ENCODE measurements around the gene CPNE9.

Gene CPNE9, protein sequence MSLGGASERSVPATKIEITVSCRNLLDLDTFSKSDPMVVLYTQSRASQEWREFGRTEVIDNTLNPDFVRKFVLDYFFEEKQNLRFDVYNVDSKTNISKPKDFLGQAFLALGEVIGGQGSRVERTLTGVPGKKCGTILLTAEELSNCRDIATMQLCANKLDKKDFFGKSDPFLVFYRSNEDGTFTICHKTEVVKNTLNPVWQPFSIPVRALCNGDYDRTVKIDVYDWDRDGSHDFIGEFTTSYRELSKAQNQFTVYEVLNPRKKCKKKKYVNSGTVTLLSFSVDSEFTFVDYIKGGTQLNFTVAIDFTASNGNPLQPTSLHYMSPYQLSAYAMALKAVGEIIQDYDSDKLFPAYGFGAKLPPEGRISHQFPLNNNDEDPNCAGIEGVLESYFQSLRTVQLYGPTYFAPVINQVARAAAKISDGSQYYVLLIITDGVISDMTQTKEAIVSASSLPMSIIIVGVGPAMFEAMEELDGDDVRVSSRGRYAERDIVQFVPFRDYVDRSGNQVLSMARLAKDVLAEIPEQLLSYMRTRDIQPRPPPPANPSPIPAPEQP

DNA sequence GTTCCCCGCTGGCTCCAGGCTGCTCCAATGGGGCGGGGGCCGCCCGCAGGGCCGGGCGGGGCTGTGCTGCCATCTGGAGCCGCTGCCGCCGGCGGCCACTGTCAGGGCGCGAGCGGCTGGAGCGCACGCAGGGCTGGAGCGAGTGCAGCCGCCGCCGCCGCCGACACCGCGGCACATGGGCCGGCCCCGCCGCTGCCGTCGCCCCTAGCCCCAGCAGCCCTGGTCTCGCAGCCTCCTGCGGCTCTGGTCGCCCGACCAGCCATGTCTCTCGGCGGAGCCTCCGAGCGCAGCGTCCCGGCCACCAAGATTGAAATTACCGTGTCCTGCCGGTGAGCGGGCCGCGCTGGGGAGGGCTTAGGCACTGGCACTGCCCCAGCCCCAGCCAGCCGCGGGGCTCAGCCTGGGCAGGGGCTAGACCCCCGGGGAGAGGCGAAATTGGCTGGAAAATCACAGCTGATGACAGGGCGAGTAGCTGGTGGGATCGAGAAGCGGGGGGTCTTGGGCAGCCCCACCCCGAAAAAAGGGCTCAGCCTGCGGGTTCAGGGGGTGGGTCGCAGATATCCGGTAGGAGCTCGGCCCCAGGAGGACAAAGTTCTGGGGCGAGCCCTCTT, at the start of gene CPNE9:
CPNE9 (plus strand) TSS at position 98 of the 611 bp plus-strand sequence; CDS start at position 262, 164 bp downstream.
- no peak for DNase-seq (ENCODE audit: extremely low read depth in 1 of 2, low read depth in 1 of 2)

DNA sequence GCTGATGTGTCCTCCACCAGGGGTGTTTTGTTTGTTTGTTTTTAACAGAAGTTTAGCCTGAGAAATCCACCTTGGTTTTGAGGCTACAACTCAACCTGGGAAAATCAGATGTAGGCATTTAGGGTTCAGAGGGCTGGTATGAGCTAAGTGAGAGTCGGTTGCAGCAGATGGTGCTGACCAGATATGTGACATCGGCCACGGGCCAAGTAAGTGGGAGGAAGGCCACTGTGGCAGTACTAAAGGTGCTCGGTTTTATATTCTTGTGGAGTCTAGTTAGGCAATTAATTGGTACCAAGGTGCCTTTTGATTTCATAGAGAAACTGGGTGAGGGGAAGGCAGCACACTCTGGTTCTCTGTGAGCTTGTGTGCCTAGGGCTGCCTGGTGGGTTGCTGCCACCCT, 43.8 kb upstream of the CPNE9 start:
- no peak for DNase-seq (ENCODE audit: extremely low read depth in 1 of 2, low read depth in 1 of 2)

DNA sequence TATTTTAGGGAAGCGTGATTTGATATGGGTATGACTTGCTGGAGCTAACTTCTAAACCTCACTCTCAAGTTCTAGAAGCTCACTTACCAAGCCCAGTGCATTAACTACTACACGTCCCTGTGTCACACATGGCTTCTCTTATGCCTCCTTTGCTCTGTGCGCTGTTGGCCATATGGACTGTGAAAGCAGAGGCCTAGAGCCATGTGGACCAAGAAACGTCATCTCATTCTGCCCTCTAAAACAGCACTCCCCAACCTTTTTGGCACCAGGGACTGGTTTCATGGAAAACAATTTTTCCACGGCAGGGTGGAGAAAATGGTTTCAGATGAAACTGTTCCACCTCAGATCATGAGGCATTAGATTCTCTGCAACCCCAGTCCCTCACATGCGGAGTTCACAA, 42.7 kb upstream of the CPNE9 start:
- DNase-seq (ENCODE audit: extremely low read depth in 1 of 2, low read depth in 1 of 2): no peak

DNA sequence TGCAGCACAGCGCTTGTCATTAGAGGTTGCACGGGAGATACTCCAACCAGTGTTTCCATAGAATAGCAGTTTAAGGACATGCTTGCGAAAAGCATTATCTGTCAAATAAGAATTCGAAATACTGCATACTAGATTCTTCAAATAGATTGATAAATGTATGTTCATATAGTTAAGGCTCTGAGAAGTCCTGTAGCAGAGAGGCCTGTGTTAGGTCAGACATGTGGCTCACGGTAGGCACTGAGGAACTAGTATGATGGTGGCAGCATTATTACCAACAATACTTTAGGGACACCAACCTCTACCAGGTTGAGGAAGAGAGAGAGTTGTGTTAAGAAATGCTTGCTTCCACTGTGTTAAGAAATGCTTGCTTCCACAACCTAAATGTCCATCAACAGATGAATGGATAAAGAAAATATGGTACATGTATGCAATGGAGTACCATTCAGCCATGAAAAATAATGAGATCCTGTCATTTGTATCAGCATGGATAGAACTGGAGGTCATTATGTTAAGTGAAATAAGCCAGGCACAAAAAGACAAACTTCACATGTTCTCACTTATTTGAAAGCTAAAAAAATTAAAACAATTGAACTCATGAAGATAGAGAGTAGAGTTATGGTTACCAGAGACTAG, 39.4 kb upstream of the CPNE9 start:
- no peak for DNase-seq (ENCODE audit: extremely low read depth in 1 of 2, low read depth in 1 of 2)

DNA sequence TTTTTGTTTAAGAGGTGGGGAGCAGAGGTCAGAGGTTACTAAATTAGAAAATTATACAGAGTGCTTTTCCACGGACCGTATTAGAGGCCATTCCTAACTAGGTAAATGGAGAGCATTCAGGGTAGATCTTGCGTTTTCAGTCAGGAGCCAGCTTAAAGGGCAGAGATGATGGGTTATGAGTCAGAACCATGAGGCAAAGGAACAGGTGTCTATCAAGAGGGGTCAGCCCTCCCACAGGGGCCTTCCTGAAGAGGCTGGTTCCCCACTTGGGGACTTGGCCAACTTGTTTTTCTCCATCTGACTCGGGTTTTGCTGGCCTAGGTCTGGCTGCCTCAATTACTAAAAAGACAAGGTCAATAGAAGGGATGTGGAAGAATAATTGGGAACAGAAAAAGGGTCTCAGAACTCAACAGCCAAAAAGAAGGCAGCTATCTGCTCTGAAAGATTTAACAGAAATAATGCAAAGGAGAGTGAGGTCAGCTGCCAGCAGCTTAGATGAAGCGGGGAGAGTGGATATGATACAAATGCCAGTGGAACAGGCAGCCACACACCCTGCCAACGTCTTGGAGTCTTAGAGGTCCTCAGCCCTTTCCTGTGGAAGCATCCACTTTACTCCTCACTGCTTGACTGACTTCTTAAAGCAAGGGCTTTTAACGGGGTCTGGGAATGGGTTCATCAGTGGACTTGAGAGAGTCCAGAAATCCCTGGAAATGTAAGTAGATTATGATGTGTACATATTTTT, 36.8 kb upstream of the CPNE9 start:
- DNase-seq (ENCODE audit: extremely low read depth in 1 of 2, low read depth in 1 of 2): no peak

DNA sequence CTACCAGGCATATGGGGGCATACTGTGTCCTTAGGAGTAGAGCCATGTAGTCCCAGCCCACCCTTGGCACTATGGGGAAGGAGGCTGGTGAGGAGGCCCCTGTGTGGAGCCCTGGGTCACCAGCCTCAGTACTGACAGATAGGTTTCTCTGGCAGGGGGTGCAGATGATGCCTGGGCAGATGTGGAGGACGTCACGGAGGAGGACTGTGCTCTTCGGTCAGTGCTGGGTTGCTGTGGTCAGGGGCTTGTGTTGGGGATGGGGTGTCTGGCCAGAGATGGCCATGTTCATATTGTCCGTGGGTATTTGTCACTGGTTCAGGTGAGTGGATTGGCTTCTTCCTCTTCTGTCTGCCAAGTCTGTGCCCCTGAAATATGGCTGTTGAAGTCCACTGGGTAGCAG, 34.4 kb upstream of the CPNE9 start:
- DNase-seq (ENCODE audit: extremely low read depth in 1 of 2, low read depth in 1 of 2): no peak

DNA sequence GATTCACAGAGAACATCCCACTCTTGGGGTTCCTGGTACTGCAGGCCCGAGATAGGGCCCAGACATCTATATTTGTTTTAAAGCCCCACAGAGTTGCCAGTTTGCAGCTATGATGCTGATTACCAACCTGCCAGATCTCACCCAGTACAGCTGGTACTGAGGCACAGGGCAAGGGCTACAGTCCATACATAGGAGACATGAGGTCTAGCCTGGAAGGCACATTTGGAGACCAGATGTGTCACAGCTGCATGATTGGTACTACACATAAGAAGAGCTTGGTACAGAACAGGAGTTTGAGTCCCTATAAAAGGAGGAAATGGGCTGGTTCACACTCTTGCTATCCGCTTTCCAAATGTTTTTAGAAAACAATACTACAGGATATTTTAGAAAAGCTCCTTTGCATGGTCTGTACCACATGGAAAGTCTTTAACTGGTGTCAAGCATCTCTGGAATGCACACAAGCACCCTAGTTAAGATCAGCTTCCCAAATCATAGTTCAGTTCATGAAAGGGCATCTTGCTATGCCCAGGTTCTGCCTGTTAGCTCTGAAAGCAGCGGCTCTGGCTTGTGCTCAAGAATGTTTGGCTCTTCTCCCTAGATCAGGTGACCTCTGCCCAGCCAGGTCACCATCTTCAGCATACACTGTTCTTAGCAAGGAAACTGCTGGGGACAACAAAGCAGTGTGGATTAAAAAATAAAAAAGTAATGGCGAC, 33.8 kb upstream of the CPNE9 start:
- no peak for DNase-seq (ENCODE audit: extremely low read depth in 1 of 2, low read depth in 1 of 2)

DNA sequence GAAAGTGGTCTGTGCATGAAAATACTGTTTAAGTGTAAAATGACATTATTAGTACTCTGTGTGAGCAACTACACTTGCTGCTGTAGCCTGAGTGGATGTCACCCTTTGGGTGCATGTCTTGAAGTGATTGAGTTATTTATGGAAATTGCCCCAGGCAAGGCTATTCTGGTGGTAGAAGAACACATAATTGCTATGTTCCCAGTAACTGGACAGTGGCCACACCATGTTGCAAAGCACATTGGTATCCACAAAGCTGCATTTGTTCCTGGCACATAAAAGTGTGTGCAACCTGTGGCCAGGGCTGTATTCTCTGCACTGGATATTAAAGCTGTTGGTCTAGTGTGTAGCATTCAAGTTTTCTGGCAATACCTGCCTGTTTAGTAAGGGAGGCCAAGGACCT, 30.6 kb upstream of the CPNE9 start:
- no peak for DNase-seq (ENCODE audit: extremely low read depth in 1 of 2, low read depth in 1 of 2)

DNA sequence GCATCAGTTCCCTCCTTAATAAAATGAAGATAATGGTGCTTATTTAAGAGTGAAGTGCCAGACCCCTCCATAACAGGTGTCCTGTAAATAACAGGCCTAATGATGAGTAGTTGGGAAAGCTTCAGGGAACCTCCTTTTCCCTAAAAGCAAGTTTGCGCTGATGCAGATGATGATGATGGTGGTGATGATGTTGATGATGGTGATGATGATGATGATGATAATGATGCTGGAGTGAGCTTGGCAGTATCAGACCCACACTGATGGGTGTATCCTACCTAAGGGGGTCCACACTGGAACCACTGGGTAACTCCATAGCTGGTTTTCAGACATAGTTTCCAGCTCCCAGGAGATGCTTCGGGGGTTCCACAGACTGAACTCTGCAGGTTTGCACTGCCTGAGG, 29.9 kb upstream of the CPNE9 start:
- DNase-seq (ENCODE audit: extremely low read depth in 1 of 2, low read depth in 1 of 2): no peak

DNA sequence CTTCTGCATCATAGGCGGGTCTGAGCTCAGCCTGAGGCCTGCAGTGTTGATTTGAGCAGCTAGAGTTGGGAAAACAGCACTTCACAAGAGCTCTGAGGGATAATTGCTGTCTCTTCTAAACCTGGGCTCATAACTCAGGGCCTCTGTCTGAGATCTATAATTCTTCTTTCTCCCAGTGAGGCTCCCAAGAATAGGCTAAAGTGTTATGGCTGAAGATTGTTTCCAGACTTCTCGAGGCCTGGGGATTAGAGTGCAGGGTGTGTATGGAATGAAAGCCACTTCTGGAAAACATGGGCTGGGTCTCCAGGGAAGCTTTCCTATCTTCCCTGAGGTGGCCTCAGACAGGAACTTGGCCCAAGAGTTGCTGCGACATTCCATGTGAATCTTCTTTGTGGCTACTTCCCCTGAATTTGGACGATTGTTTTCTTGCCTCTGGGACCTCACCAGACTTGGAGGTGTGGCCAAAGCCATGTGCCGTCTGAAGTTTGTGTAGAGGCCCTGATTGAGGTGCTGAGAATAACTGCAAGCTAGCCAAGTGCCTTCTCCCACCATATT, 27.8 kb upstream of the CPNE9 start:
- DNase-seq (ENCODE audit: extremely low read depth in 1 of 2, low read depth in 1 of 2): no peak

DNA sequence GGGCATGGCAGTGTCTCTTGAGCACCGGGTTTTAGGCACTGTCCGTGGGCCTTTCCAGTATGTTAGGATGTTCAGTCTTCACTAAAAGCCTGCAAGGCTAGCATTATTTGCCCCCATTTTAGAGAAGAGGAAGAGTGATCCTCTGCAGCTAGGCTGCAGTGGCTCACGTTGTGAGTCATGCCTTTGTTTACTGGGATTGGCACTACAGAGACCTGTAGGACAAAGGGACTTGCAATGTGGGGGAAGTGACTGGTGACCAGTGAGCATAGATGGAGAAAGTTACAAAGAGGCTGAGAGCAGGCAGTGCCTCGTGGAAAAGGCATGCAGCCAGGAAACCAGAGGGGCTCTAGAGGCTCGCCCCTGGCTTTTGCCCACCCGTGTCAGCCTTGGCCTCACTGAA, 26.8 kb upstream of the CPNE9 start:
- no peak for DNase-seq (ENCODE audit: extremely low read depth in 1 of 2, low read depth in 1 of 2)

DNA sequence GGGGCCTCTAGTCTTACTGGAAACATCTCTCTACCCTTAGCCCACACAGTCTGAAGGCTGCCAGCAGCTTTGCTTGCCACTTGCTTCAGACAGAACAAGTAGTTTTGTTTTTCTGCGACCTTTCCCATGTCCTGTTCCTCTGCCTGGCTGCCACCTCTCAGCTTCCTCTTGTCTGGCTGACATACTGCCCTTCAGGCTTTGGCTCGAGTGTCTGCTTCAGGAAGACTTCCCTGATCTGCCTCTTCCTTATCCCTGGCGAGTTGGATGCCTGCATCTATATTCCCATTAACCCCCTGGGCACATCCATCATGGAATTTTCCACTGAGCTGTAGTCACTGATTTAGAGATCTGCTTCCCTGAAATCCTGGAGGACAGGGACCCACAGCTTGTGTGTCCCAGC, 25.1 kb upstream of the CPNE9 start:
- DNase-seq (ENCODE audit: extremely low read depth in 1 of 2, low read depth in 1 of 2): no peak

DNA sequence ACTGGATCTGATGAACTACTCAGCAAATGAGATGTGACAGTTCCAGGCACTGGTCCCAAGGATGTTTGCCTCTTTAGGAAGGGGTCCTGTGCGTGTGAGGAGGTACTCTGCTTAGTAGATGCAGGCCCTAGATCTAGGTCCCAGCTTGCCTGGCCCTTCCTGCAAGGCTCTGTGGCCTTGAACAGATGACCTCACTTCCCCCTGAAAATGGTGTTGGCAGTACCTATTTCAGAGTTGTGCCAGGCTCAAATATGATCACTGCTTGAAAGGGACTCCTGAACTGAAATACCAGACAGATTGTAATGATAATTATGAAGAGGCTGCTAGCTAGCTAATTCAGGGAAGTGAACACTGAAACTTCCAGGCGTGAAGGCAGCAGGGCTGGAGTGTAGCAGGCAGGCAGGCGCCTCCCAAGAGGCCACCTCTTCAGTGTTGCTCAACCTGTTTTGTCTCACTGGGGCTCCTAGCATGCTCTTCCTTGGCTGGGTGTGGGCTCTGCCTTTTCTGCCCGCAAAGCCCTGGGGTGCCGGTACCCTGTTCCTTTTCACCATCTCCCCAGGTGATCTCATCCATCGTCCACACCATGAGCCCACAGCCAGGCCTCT, 24.1 kb upstream of the CPNE9 start:
- no peak for DNase-seq (ENCODE audit: extremely low read depth in 1 of 2, low read depth in 1 of 2)

DNA sequence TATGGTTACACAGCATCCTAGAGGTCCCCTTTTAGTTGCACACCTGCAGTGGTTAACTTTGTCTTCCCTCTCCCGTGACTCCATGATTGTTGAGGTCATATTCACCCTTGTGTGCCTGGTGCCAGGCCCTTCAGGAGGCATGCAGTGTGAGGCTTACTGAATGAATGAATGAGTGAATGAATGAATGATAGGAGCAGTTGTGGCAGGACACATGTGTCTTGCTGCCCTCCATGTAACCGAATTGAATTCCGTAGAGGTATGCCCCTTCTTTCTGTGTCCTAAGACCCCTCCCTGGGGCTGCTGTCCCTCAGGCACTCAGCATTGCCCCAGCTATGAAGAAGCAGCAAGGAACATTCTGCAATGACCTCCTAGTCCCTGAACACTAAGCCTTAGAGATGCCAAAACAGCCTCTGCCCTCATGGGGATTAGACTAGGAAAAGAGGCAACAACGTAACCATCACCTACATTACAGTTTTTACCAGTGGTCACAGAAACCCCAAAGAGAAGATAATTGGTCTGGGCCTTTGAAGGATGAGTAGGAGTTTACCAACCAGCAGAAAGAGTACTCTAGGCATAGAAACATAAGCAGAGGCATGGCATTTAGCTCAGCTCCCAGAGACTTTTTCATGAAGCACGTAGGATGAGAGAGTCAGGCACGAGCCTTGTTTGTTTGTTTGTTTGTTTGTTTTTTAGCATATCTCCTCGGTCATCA, 22.5 kb upstream of the CPNE9 start:
- no peak for DNase-seq (ENCODE audit: extremely low read depth in 1 of 2, low read depth in 1 of 2)

DNA sequence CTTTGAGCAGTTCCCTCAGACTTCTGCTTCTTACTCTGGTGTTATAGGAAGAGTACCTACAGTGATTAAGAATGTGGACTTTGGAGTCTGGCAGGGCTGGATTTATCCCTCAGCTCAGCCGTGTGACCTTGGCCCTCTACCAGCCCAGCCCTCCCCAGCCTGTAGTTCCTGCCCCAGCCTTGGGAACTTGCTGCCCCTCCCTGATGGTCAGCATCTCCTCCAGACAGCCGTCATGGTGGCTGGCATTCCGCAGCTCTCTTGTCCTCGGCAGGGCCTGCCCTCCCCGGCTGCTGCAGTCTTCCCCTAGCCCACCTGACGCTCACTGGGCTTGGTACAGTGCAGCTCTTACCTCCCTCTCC, 21.9 kb upstream of the CPNE9 start:
- DNase-seq (ENCODE audit: extremely low read depth in 1 of 2, low read depth in 1 of 2): no peak

DNA sequence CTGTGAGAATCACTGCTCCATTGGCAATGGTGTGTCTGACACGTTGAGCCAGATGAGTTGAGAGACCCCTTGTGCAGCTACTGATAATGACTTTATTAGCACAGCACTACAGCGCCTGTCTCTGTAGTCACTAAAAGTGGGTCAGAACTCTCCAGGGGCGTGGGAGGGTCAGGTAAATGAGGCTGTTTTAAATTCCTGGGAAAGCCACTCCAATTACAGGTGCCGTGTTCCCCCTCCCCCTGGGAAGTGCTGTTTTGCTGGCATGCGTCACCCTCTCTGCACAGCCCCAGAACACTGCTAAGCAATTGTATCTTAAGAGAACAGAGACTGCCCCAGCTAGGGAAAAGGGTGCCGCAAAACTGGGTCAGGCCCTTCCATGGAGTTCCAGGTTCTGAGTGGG, 21.5 kb upstream of the CPNE9 start:
- DNase-seq (ENCODE audit: extremely low read depth in 1 of 2, low read depth in 1 of 2): no peak

DNA sequence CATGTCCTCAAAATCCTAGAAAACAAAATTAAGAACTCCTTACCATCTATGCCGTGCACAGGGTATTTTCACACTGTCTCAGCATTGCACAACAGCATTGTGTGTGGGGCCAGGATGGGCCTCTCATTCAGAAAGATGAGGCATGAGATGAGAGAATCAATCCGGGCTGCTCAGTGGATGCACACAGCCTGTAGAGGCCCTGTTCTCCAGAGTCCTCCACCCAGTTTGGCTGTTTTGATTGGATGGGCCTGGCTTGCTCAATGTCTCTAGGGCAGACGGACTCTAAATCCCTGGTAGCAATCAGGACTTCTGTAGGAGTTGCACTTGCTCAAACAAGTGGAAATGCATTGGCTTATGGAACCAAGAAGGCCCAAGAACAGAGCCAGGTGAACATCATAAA, 20.2 kb upstream of the CPNE9 start:
- DNase-seq (ENCODE audit: extremely low read depth in 1 of 2, low read depth in 1 of 2): no peak

DNA sequence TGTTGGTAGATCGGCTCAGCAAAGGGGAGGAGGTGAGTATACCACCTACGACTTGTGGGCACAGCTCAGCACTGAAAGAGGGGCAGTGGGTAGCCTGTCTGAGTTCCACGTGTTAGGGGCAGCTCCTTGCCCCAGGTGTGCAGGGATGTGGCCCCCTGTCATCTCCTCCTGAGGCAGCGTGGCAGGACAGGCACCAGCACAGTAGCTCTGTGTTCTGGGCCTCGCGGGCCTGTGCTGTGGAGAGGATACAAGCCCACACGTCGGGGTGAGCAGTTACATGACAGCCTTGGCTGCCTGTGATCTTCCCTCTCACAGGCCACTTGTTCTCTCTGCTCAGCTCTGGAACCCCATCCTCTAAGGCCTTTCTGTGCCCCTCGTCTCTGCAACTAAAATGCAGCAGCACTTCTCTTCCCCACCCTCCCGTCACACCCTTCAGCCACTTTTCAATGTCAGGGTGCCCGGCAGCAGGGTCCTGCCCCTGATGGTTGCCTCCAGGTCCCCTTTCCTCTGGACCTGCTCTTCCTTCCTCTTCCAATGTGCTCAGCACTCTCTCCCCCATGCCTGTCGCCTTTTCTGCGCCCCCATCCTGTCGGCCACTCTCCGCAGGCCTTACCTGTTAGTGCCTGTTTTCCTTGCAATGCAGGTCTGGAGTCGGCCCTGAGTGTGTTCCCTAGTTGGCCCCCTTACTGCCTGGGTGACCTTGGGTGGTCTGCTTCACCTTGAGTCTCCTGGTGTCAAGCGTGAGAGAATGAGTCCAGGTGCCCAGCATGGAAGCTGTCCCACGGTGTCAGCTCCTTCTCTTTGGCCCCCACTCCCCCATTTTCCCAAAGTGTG, 18.2 kb upstream of the CPNE9 start:
- DNase-seq (ENCODE audit: extremely low read depth in 1 of 2, low read depth in 1 of 2): no peak
